Thyroid gland (tissue), 4 donors: ENCODE measurements around the gene ZNF79.

Source experiments
- POLR2A ChIP-seq, 2 donors: fragments of 450-650 bp; IDR thresholded peaks; one replicate each; pipeline ENCODE4 v1.6.1; 2017; ENCODE audit warnings: antibody characterized with exemption in 2 of 2, mild to moderate bottlenecking in 2 of 2, moderate library complexity in 1 of 2
- TF ChIP-seq, protein P1 (sequence below), 6 experiments: fragments of 200-600 bp in 3 of 6; fragments of 450-650 bp in 3 of 6; sonication (generic) in 3 of 6; IDR thresholded peaks; one replicate each; pipeline ENCODE4 v1.5.1; 2016 to 2019; ENCODE audit warnings: antibody characterized with exemption in 6 of 6, mild to moderate bottlenecking in 2 of 6, inconsistent platforms in 1 of 6, moderate library complexity in 1 of 6

DNA sequence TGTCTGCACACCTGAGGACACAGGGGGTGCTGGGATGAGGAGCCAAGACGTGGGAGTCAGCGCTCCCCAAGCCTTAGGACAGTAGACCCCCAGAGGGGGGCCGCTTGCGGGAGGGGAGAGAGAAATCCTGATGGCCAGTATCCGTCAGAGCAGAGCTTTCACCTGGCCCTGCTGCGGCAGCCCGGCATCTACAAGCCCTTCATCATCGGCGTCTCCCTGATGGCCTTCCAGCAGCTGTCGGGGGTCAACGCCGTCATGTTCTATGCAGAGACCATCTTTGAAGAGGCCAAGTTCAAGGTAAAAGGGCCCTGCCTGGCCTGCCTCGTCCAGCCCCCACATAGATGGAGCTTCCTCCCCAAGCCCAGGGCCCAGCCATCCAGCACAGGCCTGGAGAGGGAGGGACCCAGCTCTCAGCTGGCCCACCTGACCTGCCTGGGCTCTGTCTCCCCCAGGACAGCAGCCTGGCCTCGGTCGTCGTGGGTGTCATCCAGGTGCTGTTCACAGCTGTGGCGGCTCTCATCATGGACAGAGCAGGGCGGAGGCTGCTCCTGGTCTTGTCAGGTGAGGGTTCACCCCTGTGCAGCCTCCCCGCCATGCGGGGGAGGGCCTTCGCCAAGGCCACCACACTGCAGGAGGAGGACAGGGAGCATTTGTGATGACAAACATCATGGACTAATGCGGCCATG lies 20.5 kb upstream of the ZNF79 start:
- TF ChIP-seq, protein P1, sequence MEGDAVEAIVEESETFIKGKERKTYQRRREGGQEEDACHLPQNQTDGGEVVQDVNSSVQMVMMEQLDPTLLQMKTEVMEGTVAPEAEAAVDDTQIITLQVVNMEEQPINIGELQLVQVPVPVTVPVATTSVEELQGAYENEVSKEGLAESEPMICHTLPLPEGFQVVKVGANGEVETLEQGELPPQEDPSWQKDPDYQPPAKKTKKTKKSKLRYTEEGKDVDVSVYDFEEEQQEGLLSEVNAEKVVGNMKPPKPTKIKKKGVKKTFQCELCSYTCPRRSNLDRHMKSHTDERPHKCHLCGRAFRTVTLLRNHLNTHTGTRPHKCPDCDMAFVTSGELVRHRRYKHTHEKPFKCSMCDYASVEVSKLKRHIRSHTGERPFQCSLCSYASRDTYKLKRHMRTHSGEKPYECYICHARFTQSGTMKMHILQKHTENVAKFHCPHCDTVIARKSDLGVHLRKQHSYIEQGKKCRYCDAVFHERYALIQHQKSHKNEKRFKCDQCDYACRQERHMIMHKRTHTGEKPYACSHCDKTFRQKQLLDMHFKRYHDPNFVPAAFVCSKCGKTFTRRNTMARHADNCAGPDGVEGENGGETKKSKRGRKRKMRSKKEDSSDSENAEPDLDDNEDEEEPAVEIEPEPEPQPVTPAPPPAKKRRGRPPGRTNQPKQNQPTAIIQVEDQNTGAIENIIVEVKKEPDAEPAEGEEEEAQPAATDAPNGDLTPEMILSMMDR (IDR thresholded peaks at IDR 0.05), result no peak
- no peak for TF ChIP-seq POLR2A (IDR thresholded peaks at IDR 0.05)
